Mesodermal cell (in vitro differentiated cells): ENCODE data around the gene SCN10A.

Source experiments
- H3K27ac ChIP-seq: 2 replicates; pipeline ENCODE4 v1.7.0; 2013; ENCODE audit warnings: mild to moderate bottlenecking, low read depth, low read length, moderate library complexity; ENCODE audit not compliant: severe bottlenecking
- H3K36me3 ChIP-seq: 2 replicates; pipeline ENCODE4 v1.7.1; 2013; ENCODE audit warnings: mild to moderate bottlenecking, low read length, moderate library complexity; ENCODE audit not compliant: control insufficient read depth, insufficient read depth
- H3K4me1 ChIP-seq: one replicate; pipeline ENCODE4 v1.7.1; 2013; ENCODE audit warnings: mild to moderate bottlenecking, low read length; ENCODE audit not compliant: insufficient read depth, control insufficient read depth, poor library complexity, severe bottlenecking
- H3K4me3 ChIP-seq: 2 replicates; pipeline ENCODE4 v1.7.0; 2013; ENCODE audit warnings: low read length, control low read depth, mild to moderate bottlenecking; ENCODE audit not compliant: insufficient read depth, poor library complexity, severe bottlenecking; ENCODE audit errors: extremely low read depth
- H3K9me3 ChIP-seq: 2 replicates; pipeline ENCODE4 v1.7.1; 2013; ENCODE audit warnings: mild to moderate bottlenecking, low read length, moderate library complexity; ENCODE audit not compliant: control insufficient read depth
- WGBS, 2 experiments: methylation state at CpG; one replicate each; pipeline ENCODE4 v1.1.5; 2013; ENCODE audit warnings: missing lambda C conversion rate in 2 of 2; ENCODE audit not compliant: insufficient coverage in 2 of 2; 5-methylcytosine and 5-hydroxymethylcytosine counted together

SCN10A gene

GRCh38 chr3:38647217-38647970 is 168.6 kb downstream of the SCN10A start:
- H3K27ac ChIP-seq: no peak overlapping the region
- H3K36me3 ChIP-seq: no peaks in the 10 kb centered on the region
- no peaks in the 10 kb centered on the region for H3K4me1 ChIP-seq
- H3K4me3 ChIP-seq: no peak overlapping the region
- no peaks in the 10 kb centered on the region for H3K9me3 ChIP-seq
- 79 to 92% methylated on average over 5 to 6 of the region's 7 CpGs for WGBS, 2 experiments
